HG03442 (cell line): ENCODE results near the gene PMM1.

Experiments used
- ATAC-seq: cut with Tn5 transposase; IDR thresholded peaks from one replicate; pipeline ENCODE4 v1.9.1; 2021; ENCODE audit warnings: mild to moderate bottlenecking, moderate library complexity; ENCODE audit not compliant: unreplicated experiment

PMM1 gene

GRCh38 chr22:41539146-41540005 is 50.3 kb downstream of the PMM1 start:
- no peak for ATAC-seq

GRCh38 chr22:41538583-41538982 is 51.1 kb downstream of the PMM1 start:
- no peak for ATAC-seq

- no peak for ATAC-seq
Observed at GRCh38 chr22:41537203-41537602, 52.4 kb downstream of the PMM1 start.

- ATAC-seq, result no peak
Observed at GRCh38 chr22:41535244-41535643, 54.4 kb downstream of the PMM1 start.

GRCh38 chr22:41534219-41534618 is 55.4 kb downstream of the PMM1 start:
- ATAC-seq, result no peak

GRCh38 chr22:41532908-41533825 is 56.5 kb downstream of the PMM1 start:
- no peak for ATAC-seq

GRCh38 chr22:41531715-41532477 is 57.7 kb downstream of the PMM1 start:
- no peak for ATAC-seq

- no peak for ATAC-seq
Observed at GRCh38 chr22:41530890-41531714, 58.5 kb downstream of the PMM1 start.

GRCh38 chr22:41528938-41529561 is 60.6 kb downstream of the PMM1 start:
- no peak for ATAC-seq

GRCh38 chr22:41528132-41528766 is 61.4 kb downstream of the PMM1 start:
- no peak for ATAC-seq
